Stimulated activated CD8-positive, alpha-beta memory T cell treated with anti-CD3 and anti-CD28 coated beads, Interleukin-15, amount 100 ng/mL, for 48 hours (primary cell): Measurements from ENCODE around the gene ICA1.
"Not testable (repeated sequence)": the region's sequence is repeated elsewhere in the genome, so short reads cannot be mapped to it uniquely, and the experiment has no call there.

Experiments
- DNase-seq, 2 donors: peaks; one replicate each; pipeline ENCODE4 v3.0.0-alpha.2; 2020; ENCODE audit warnings: low read depth in 2 of 2

ICA1 gene

DNA sequence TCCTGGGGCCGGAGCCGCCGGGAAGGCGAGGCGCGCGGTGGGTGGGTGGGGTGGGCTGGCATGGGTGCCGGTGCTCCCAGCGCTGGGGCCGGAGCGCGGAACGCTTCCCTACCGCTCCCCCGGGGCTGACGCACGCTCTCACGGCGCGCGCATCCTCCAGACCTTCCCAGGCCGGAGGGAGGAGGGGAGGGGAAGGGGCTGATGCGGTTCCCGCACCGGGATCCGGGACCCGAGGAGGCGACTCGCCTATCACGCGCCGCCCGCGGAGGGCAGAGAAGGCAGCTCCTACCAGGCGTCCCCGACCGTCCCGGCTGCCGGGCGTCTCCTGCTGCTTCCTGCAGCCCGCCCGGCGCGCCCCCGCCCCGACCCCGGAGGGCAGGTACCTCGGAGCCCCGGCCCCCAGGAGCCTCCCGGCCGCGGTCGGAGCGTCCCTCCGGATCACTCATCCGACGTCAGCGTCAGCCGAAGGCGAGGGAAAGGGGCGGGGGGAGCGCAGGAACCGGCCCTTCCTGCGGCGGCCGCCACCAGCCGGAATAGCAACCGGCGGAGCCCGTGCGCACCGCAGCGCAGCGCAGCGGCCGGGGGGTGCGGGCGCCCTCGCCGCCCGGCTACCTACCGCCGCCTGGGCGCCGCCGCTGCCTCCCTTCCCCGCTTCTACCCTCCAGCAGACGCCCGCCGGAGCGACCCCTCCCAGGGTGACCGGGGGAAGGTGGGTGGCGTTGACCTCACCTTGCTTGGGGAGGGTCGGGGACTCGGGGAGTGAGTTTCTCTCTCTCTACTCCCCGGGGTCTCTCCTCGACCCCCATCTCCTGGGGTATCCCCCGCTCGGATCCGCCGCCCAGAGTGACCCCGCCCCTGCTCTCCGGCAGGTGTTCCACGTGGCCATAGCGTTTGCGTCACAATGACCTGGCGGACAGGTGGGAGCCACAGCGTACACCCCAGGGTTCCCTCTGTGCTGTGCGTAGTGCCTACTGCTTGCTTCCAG, at the start of gene ICA1:
Gene ICA1 (minus strand): TSS at position 457 of the 985 bp plus-strand sequence. CDS start 26,241 bp downstream, outside the sequence.
- peak; percentile 11 to 13 for DNase-seq

DNA sequence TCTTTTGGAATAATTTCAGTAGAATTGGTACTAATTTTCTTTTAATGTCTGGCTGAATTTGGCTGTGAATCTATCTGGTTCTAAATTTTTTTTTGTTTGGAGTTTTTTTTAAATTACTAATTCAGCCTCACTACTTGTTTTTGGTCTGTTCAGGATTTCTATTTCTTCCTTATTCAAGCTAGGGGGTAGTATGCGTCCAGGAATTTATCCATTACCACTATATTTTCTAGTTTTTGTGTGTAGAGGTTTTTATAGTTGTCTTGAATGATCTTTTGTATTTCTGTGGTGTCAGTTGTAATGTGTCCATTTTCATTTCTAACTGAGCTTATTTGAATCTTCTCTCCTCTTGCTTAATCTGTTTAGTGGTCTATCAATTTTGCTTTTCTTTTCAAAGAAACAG, 48.9 kb upstream of the ICA1 start:
- DNase-seq, result no peak

DNA sequence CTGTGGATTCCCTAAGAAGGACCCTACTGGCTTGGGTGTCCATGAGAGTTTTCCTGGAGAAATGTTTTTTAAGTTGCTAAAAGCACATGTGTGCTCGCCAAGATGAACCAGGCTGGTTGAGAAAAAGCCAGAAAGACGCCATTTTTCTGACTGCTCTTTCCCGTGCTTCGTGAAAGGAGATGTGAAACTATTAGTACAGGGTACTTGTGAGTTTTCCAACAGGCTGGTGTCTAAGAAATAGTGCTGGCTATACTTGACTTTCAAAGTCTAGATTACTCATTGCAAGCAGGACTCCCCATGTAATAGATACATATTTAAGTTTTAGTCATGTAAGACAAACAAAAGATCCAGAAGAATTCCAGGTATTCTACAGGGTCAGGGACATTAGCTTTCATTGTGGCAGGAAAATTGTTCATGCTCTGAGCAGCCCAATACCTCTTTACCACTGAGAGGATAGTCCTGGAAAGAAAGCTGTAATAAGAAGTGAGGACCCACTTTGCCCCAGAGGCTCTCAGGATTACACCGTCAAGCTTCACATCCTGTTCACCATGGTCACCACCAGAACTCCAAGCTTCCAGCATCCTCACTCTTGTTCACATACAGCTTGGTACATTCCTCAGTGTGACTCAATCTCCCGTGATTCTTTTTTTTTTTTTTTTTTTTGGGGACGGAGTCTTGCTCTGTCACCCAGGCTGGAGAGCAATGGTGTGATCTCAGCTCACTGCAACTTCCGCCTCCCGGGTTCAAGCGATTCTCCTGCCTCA, 43.8 kb upstream of the ICA1 start:
- no peak for DNase-seq

DNA sequence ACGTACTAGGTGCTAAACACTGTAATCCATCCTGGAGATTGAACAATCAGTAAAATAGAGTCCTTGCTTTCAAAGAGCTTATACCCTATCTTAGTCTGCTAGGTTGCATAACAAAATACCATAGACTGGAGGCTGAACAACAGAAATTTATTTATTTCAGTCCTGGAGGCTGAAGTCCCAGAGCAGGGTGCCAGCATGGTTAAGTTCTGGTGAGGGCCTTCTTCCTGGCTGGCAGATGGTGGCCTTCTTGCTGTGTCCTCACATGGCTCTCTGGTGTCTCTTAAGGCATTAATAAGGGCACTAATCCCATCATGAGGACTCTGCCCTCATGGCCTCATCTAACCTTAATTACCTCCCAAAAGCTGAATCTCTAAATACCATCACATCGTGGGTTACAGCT, 43.1 kb upstream of the ICA1 start:
- no peak for DNase-seq

DNA sequence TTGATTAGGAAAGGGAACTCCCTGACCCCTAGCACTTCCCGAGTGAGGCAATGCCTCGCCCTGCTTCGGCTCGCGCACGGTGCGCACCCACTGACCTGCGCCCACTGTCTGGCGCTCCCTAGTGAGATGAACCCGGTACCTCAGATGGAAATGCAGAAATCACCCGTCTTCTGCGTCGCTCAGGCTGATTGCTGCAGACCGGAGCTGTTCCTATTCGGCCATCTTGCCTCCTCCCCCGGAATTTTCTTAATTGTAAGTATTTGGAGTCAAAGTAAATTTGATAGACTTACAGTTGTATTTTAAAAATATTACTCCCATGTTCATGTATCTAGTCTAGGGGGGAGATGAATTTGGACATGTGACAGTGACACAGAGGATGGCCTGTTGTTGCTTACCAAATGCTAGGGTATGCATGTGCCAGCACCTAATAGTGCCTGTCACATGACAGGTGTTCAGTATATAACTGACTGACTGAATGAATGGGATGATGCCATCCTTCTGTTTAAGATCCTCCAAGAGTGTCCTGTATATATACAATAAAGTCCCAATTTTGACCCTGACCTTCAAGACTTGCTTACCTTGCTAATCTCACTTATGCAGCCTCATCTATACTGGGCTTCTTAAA, 42.0 kb upstream of the ICA1 start:
- no peak for DNase-seq

DNA sequence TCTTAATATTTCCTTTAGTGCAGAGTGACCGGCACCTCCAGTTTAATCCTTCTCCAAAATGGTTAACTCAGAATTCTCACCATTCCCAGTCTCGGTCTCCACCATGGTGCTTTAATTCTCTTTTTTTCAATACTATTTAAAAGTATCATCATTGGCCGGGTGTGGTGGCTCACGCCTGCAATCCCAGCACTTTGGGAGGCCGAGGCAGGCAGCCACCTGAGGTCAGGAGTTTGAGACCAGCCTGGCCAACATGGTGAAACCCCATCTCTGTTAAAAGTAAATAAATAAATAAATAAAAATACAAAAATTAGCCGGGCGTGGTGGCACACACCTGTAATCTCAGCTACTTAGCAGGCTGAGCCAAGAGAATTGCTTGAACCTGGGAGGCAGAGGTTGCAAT, 35.1 kb upstream of the ICA1 start:
- not testable (repeated sequence) for DNase-seq

DNA sequence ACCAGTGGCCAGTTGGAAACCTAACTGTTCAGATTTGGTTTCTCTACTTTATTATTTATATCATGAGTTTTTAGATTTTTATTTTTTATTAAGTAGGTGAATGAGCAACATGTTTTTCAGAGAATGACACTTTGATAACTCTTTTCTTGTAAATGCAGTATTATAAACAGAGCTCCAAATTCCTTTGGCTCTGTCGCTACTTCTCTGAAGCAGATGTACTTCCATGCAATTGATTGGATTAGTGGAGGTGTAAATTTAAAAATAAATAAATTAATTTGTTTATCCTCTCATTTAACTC, 34.3 kb upstream of the ICA1 start:
- no peak for DNase-seq

DNA sequence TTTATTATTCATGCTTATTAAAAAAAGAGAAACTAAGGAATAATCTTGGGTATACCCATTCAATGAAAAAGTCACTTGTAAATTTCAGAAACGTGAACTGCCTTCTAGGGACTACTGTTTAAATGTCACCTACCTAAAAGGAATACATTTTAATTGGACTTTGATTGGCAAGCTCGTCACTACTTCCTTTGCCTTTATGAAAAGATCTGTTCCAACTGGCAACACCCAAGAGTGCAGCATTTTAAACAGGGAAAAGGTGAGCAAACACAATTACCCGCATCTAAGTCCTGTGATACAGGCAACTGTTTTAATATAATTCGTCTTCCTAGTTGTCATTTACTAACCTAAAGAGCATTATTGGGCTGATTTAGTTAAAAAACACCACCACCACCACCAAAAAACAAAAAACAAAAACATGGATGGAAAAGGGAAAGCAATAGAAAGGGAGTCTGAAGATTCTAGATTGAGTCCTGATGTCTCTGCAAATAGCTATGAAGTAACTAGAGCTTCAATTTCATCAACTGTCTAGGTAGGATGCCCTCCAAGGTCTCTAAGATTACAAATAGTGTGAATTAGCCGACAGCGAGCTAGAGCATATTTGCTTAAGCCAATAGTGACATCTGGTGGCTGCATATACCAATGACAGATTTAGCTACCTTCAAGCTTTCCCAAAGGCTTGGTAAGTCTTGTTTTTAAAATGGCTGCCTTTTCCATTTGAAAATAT, 33.8 kb upstream of the ICA1 start:
- DNase-seq, result peak in 1 of 2 donors; percentile 13

DNA sequence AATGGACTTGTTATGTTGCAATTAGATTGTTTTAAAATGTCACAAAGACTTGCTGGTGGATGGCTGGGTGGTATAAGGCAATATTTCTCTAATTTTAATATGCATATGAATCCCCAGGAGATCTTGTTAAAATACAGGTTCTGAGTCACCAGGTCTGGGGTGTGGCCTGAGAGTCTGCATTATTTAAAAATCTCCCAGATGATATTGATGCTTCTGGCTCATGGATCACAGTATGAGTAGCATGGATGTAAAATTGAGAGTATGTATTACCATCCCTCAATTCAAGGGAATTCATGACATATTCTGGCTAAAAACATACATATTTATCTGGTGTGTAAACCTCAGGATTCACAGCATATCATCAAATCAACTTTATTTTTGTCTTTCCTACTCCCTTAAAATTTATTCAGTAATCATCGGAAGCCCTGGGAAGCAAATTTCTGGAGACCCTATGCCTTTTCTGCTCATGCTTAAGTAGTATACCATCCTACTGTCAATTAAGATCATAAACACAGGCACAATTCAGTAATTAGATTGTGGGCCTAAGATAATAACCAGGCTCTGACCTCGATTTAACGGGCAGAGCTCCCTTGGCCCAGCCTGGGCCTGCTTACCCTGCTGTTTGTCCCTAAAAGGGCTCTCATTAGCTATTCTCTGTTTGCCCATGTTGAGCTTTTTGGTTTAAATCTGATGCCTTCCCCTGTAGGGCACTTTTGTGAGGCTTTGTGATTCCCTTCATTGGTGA, 29.6 kb upstream of the ICA1 start:
- DNase-seq, result no peak

DNA sequence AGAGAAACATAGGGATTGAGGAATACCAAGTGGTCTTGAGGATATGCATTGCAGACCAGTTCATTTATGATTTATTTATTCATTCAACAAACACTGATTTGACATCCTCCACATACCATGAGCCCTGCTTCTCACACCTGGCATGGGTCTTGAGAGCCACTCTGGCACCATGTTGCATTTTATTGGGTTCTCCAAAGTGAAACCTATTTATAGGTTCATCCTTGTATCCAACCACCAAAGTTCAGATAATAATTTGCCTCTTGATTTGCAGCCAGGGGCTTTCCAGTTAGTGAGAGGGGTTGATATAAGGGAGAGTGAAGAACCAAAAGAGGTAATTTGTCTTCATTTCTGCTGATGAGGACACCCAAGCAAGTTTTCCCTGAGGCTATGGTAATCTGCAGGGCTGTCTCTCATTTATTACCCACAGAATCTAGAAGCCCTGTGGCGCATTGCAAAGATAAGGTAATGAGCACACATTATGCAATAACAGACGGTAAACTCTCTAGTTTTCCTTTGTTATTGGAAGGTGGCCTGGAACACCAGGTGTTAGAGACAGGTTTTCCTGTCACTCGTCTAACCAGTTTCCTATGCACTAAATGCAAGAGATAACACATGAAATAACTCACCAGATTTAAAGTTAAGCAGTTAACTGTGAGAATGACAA, 28.8 kb upstream of the ICA1 start:
- no peak for DNase-seq

DNA sequence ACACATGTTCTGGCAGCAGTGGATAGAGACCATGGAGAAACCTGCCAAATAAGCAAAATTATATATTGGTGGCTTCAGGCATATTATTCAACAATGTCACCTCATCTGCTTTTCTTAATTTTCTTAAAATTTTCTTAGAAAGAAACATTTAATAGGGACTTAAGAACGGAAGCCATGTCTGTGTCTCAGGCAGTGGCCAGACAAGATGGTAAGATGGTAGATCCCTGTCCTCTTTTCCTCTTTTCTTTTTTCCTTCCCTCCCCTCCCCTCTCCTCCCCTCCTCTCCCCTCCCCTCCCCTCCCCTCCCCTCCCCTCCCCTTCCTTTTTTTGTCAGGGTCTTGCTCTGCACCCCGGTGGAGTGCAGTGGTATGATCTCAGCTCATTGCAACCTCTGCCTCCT, 24.2 kb upstream of the ICA1 start:
- no peak for DNase-seq

DNA sequence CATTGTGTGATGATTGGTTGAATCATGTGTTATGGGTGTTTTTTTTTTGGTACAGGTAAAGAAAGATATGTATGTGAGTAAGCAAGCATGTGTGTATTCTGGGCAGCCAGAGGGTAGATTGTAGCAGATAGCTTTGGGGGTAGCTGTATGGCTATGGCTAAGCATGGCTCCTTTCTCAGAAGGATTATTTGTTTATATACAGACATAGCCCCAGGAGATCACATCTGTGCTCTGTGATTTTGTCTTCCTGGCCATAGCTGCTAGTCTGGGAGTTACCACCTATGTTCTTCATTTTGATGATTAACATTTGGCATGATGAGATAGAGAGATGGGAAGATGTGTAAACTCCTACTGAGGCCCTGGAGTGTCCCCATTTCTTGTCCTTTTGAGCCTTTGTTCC, 23.2 kb upstream of the ICA1 start:
- DNase-seq, result no peak

DNA sequence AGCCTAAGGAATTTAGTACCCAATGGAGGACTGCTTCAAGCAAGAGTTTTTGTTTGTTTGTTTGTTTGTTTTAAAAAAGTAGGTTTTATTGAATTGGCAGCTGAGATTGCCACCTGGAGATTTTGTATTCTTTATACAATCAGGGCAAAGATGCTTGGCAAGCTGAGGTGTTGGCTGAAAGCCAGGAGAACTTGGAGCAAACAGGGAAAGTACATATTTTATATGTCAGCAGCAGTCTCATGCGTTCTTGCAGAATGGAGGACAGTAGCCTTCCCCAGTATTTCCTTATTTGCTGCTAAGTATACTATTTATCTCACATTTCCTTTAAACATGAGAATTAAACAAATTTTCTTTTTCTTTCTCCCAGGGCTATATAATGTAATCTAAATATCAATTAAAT, 22.6 kb upstream of the ICA1 start:
- DNase-seq, result no peak

DNA sequence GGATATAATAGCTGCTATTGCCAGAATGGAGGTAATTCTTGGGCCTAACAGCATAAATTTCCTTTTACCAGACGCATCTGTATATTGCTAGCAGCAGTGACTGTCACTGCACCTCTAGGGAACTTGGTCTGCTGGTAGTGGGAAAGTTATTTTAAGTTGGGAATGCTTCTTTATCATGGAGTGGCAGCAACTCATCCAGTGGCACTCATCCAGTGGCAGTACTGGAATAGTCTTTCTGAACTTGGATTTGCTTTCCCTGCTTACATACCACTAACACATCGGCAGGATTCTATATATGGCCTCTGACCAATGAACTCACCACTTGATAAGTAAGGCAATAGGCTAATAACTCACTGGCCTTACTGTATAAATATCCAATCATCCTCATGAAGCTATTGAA, 22.0 kb upstream of the ICA1 start:
- no peak for DNase-seq

DNA sequence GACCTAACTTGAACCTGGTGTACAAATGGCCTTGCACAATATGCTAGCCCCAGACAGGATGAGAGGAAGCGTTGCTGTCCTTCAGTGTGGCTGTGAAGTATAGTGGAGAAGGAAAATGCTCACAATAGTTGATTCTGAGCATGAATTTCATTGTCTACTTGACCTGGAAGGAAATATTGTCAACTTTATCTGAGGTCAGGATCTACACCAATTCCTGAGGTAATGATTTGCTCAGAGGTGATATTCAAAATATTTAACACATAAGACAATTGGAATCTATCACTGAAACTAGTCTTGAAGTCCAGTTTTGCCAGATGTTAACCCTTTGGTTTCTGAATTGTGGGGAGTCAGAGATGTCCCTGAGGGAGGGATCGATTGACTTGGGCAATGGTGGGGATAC, 20.9 kb upstream of the ICA1 start:
- DNase-seq, result no peak

DNA sequence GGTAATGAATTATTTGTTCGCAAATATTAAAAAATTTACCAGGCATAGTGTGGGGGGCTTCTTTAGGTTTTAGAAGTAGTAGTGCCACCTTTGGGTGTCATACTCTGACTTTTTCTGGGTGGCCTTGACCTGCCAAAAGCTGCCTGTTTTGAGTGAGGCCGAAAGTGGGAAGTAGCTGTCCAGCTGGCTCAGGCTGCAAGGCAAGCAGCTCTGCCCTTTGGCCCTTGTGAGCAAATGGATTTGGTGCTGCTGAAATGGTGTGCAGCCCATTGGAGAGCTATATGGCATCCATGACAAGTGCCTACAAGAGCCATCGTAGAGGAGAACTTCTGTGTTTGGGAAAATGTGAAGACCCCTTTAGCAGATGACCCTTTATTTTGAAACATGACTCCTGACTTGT, 20.2 kb upstream of the ICA1 start:
- DNase-seq, result no peak

DNA sequence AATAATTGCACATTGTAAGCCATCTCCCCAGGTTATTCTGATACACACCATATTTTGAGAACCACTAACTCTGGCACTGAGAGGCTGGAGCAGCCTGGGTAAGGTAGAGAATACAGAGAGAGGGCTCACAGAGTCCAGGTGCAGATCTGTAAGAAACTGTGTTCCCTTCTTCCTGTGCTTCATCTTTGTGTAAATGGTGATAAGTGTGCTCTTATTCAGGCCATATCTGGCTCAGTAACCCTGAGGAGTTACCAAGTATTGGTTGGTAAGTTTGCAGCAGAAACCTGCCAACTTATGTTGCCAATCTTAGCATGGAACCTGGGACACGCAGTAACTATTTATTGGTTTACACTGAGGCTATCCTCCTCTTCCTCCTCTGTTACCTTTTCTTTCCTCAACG, 16.2 kb upstream of the ICA1 start:
- DNase-seq, result no peak

DNA sequence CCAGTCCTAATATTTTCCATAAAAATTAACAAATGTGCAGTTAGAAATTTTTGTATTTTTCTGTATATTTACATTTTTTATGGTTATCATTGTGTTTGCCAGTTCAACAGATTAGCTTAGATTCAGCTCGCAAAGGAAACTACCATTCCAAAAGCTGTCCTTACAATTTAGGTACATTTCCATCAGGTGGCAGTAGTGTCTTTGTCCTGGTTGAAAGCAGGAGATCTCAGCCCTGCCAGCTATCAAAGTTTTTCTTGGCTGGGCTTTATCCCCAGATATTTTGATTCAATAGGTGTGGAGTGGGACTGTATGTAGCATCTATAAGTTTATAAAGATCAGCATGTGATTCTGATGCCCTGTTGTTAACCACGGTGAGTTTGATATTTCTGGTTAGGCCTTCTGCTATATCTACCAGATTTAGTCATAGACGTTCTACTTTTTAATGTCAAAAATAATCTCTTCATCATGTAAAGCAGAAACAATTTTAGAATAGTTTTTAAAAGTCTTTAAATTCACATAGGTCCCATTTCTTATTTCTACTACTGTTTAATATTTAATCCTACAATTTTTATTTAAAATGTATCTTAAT, 15.5 kb upstream of the ICA1 start:
- DNase-seq, result no peak

DNA sequence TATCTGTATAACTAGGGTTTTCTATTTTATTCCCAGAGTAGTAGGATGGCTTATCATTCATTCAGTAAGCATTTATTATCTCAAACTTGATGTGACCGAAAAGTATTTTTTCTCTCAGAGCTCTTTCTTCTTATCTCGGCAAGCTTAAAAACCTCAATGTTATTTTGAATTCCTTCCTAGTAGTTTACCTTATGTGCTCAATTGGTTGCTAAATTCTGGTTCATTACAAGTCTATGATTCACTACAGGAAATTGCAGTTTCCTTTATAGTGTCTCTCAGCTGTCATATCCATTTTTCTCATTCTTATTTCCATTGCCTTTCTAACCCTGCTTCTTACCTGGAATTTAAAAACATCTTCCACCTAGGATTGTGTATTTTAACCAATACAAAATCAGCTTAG, 12.6 kb upstream of the ICA1 start:
- no peak for DNase-seq

DNA sequence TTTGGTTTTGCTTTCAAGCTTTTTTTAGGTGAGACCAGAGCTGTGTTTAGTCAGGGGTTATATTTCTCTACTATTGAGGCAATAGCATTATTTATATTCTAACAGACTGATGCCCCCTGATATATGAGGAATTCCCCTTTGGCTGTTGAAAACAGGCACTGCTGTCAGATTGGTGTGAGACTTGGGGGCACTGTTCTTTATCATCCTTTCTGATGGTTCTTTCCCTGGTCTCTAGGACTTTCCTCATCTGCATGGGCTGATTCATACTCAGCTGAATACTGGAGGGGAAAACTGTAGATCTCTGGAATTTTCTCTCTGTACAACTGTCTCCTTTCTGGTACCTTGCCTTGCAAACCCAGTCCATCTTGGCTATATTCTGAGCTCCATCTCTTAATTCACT, 10.0 kb upstream of the ICA1 start:
- no peak for DNase-seq
